Stimulated activated CD8-positive, alpha-beta memory T cell treated with anti-CD3 and anti-CD28 coated beads, Interleukin-2, amount 100 ng/mL, for 1 hour (primary cell): ENCODE results near the gene FAS.

Experiments
- DNase-seq, 2 donors: peaks; one replicate each; pipeline ENCODE4 v3.0.0-alpha.2; 2020; ENCODE audit warnings: low read depth in 2 of 2

The FAS gene

DNA sequence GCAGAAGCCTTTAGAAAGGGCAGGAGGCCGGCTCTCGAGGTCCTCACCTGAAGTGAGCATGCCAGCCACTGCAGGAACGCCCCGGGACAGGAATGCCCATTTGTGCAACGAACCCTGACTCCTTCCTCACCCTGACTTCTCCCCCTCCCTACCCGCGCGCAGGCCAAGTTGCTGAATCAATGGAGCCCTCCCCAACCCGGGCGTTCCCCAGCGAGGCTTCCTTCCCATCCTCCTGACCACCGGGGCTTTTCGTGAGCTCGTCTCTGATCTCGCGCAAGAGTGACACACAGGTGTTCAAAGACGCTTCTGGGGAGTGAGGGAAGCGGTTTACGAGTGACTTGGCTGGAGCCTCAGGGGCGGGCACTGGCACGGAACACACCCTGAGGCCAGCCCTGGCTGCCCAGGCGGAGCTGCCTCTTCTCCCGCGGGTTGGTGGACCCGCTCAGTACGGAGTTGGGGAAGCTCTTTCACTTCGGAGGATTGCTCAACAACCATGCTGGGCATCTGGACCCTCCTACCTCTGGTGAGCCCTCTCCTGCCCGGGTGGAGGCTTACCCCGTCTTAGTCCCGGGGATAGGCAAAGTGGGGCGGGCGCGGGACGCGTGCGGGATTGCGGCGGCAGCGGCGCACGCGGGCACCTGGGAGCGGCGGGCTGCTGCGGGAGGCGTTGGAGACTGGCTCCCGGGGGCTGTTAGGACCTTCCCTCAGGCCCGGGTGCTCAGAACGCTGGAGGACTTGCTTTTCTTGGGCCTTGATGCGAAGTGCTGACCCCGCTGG lies at the start of gene FAS:
TSS of gene FAS (plus strand) at position 415 of the 777 bp plus-strand sequence. CDS start at position 494, 79 bp downstream.
- DNase-seq: peak; percentile 41 to 57

DNA sequence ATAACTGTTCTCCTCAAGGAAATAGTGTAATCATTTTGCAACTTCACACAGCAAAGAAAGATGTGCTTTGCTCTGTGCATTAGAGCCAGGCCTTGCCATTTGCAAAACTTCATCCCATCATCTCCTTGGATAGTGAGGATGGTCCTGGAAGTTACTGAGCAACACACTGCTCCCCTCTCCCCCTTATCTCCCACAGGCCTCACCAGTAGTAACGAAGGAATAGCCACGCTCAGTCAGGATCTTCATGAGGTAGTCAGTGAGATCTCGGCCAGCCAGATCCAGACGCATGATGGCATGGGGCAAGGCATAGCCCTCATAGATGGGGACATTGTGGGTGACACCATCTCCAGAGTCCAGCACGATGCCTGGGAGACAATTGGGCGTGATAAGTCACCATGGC lies 49.6 kb upstream of the FAS start:
- no peak for DNase-seq

DNA sequence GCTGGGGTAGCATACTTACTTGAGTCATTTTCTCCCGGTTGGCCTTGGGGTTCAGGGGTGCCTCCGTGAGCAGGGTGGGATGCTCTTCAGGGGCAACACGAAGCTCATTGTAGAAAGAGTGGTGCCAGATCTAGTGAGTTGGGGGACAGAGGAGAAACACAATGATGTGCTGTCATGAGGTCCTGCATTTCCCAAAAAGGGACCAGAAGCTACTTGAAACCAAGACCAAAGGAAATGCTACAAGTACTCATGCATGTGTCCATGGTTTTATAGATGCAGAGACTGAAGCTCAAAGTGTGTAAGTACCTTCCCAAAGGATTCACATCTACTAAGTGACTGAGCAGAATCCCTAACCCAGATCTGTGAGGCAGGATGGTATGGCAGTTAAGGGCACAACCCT lies 46.8 kb upstream of the FAS start:
- no peak for DNase-seq

DNA sequence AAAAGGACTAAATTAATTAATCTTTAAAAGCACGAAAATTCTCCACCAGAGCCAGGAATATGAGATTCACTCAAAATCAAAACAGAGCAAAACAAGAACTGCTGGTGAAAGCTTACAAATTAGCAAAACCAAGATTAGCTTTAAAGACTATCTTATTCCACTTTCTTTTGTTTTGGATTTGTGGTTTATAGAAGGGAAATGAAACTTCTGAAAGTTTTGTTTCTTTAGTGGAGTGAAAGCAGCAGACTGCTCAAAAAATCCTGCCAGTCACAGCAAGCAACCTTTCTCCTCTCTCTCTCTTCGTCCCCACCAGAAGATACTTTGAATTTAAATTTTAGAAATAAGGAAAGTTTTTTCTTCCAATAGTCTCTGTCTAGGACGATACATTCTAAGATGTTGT lies 45.8 kb upstream of the FAS start:
- no peak for DNase-seq

DNA sequence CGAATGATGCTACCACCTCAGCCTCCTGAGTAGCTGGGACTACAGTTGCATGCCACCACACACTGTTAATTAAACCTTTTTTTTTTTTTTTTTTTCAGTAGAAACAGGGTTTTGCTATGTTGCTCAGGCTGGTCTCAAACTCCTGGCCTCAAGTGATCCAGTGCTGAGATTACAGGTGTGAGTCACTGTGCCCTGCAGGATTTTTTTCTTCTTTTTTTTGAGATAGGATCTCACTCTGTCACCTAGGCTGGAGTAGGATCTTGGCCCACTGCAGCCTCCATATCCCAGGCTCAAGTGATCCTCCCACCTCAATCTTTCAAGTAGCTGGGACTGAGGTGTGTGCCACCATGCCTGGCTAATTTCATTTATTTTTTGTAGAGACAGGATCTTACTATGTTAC lies 44.4 kb upstream of the FAS start:
- DNase-seq: no peak

DNA sequence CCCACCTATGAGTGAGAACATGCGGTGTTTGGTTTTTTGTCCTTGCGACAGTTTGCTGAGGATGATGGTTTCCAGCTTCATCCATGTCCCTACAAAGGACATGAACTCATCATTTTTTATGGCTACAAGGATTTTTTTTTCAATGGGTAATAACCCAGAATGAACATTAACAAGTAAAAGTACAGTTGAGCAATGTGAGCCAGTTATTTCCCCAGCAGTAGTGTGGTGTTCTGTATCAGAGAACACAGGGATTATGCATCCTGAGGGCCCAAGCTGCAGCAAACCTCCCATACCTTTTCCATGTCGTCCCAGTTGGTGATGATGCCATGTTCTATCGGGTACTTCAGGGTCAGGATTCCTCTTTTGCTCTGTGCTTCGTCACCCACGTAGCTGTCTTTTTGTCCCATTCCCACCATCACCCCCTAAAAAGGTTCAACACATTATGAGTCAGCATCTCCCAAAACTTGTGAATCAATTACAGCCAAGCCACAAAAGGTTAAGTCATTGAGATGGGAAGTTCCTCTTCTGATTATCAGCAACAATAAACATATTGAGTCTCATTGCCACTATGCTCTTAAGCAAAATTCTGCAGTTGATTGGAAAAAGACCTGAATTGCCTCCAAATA lies 43.5 kb upstream of the FAS start:
- DNase-seq: no peak

DNA sequence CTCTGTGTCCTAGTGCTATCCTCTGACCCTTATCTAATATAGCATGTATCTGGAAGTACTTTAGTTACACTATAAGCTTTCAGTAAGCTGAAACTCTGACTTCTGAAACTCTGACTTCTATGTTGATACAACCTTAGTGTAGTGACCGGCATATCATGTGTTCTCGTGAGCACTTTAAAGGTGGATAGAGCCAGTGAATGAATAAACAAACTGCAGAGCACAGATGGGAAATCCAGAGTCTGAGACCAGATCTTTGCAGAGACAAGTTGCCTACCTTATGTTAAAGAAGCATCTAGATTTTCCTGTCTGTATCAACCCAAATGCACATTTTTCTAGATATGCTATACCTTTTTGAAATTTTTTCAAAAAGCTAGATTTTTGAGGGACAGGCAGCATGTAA lies 41.5 kb upstream of the FAS start:
- DNase-seq: no peak

DNA sequence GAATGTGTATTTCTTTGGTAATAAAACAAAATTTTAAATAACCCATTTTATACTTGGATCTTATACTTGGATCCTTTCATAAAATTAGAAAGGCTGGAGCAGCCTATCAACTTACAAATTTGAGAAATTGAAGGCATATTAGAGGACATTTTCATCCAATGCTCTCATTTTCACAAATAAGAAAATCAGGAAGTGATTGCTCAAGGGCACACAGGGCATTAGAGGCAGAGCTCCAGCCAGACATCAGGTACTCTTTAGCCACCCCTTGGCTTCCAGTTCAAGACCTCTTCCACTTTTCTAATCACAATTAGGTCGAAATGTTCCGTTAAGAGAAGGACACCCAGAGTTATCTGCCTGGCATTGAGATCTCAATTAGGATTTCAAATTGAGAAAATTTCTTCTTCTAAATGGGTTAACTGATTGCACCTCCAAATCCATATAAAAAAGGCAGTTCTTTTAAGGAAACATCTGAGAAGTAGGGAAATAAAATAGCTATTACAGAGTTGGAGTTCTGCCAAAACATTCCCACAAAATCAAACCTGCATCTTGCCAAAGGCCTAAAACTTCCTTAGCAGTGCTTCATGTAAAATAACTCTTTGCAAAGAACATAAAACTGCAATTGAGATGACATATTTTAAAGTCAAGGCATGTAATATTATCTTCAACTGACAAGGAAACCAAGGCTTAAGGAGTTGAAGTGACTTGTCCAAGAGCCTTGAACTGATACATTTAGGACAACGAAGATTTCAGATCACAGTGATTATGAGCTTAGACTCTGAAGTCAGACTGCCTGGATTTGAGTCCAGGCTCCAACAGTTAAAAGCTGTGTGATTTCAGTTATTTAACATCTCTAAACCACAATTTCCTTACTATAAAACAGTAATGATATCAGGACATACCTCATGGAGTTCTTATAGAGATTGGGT lies 40.4 kb upstream of the FAS start:
- no peak for DNase-seq

DNA sequence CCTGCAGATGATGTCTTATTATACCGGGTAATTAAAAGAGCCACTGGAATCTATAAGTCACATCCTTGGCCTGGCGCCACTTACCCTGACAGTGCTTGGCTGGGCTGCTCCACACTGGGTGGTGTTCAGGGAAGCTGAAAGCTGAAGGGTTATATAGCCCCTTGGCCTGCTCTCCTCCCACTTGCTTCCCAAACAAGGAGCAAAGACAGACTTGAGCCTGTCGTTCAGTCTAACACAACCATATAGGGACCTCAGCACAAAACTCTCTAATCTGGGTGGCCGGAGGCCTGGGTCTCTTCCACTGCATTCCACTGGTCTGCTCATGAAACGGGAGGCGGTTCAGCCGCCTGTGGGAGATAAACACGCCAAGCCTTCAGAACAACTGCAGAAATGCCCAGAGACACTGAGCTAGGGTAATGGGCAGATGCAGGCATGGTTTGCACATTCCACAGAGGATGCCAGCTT lies 37.9 kb upstream of the FAS start, which contains the start of gene ACTA2:
TSS of gene ACTA2 (minus strand) at position 127 of the 465 bp plus-strand sequence. CDS start 3,843 bp downstream, outside the sequence.
- no peak for DNase-seq

DNA sequence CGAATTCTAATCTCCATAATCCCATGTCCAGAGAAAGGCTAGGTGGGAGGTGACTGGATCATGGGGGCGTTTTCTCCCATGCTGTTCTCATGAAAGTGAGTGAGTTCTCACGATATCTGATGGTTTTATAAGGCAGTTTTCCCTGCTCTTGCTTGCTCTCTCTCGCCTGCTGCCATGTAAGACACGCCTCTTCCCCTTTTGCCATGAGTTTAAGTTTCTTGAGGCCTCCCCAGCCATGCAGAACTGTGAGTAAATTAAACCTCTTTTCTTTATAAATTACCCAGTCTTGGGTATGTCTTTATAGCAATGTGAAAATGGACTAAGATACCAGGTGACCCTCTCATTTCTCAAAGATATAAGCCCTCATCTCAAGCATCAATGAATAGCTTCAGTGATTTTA lies 36.9 kb upstream of the FAS start:
- DNase-seq: no peak

DNA sequence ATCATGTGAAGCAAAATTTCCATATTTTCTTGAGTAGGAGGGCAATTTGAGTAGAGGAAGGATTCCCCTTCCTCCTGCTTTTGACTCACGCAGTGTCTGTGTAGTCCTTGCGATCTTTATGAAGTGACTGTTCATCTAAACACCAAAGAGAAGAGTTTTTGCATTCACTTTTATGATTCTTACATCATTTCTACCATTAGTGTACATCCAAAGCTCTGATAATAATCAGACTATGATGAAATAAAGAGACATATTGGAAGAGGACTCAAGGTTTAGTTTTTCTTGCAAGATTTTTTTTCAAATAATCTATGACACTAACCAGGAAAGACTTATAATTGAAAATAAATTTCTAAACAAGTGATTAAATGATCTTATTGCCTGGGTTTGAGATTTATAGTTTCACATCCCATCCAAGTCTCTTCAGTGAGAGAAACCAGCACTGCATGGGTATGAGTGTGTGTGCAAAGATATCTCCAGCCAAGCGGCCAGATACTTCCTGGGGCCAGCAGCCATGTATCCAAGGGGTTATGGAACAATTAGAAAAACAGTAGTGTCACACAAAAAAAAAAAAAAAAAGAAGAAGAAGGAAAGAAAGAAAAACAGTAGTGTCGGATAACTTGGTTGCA lies 36.0 kb upstream of the FAS start:
- no peak for DNase-seq

DNA sequence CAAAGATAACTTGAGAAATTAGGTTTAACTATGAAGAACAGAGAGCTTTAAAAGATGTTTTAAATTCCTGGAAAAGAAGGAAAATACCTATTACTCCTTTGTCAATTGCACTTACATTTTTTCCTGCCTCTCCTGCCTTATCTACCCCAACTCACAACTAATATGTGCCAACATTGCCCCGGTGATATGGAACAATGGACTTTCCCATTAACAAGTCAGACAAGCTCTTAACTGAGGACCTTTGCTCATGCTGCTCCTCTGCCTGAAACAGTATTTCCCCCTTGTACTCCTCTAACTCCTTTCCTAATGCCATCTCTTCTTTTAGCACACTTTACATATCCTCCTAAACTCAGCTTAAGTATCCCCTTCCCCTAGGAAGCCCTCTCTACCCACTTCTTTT lies 33.2 kb upstream of the FAS start:
- DNase-seq: no peak

DNA sequence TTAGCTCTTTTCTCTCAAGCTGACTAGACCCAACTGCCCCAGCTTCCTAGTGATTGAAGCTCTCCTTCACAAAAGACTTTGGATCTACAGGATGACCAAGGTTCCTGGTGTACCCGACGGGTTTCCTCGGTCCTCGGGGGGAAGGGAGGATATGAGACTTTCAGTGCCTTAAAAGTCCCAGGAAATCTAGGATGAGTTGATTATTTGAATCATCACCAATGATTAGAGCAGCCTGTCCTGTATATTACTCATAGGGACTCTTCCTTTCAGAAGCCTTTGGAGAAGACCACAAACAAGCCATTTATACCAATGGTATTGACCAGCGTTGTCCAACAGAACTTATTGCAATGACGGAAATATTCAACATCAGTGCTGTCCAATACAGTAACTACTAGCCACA lies 31.9 kb upstream of the FAS start:
- no peak for DNase-seq

DNA sequence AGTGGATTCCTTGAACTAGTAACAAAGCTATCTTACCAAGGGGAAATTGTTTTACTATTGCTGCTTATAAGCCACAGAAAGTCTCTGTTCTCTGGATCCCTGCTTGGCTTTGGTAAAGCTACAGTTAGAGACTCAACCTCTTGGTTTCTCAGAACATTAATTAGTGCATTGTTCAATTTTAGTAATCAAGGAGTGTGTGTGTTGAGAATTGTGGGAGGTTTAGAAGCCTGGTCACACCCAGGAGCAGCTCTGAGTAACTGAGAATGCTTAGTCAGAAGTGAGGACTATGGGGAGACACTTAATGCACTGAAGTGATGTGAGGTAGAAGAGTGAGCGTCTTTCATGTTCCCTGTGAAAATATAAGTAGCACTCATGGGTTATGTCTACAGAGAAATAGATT lies 29.8 kb upstream of the FAS start:
- no peak for DNase-seq

DNA sequence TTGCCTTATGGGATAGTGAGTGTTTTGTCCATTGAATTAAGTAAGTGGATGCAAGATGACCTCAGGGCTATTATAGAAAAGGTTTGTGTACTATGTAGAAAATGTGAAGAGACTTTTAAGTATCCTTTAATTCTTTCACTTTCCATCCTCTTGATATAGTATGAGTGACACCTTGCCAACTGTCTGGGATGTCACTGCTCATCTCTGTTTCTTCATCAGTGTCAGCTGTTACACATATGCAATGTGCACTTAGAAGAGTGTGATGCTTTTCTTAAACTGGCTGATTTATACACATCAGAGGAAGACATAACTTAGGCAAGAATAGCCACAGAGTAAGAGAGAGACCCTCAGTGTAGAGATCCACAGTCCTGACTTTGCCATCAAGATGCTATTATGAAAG lies 29.3 kb upstream of the FAS start:
- no peak for DNase-seq

DNA sequence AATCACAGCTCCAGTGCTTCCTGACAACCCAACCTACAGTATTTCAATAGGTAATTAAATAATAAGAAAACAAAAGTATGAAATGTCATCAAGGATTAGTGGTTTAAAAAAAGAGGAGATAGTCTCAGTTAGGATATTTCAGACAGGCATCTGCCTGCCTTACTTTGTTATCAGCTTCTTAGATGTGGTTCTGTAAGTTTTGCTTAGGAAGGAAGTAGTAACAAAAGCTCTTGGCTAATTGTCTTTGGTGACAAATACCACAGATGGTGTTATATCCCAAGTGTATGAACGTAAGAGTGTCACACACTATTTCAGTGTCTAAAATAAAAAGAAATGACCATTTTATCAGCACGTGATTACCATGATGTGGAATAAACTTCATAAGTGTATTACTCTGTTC lies 28.3 kb upstream of the FAS start:
- no peak for DNase-seq

DNA sequence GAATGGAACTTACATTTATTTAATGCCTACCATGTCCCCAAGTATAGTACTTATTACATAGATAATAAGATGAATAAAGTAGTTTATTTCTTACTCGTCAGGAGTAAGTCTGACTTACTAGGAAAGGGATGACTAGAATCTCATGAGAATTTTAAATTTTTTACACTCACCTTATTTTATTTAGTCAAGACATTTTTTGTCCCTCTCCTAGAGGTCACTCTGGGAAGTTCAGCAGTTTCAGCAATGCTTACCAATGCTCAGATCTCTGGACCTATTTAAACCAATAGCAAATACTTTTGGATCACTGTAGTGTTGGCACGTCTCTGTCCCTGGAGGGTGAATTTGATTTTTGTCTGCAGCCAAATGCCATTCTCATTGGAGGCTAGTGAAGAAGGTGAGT lies 27.3 kb upstream of the FAS start:
- DNase-seq: no peak

DNA sequence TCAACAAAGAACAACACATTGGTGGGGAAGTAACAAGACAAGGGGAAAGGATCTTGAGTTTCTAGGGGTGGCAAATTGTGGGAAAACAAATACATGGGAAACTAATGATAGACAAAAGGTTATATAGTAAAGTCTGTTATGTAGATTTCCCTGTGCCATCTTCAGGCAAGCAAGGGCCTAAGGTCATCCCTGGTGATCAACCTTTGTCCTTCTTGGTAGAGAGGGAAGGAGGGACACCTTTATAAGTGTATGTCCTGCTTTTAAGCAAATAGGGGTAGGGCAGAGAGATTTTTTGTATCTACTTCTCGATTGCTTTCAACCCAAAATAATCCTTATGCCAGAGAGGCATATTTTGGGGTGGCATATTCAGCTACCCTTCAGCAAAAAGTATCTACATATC lies 26.2 kb upstream of the FAS start:
- no peak for DNase-seq

DNA sequence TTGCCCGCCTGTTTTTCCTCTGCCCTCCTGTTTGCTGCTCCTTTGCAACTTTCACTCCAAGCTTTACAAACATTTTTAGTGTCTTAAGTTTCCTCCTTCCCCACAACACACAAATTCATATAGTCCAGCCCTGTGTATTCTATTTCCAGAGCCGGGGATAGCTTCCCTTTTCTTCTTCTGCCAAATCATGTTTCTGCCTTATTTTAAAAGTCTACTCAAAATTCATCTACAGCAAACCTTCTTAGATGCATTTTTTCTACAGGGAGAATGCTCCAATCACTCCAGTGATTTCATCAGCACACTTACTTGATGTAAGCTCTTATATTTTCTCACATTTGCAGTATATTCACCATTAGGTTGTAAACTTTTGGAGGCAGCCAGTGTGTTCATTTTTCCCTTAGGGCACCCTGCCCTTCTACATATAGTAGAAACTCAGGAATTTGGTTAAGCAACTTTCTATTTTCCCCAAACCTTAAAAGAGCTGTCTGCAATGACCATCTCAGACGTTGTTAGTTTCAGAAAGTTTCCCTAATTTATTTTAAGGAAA lies 25.7 kb upstream of the FAS start:
- no peak for DNase-seq

DNA sequence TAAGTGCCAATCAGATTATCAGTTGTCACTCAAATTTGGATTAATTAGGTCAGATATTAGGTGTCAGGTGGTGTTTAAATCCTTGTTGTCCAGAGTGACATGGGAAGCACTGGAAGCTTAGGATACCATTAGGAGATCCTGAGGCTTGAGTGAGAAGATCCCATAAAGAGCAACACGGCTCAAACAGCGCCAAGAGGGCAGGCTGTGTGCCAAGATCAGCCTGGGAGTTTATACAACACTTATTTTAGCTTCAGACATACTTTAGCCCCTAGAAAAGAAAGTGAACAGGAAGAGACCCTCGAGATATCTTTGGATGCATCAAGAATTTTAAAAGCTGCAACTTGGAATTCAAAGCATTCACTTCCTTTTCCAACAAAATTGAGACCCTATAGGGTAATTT lies 23.8 kb upstream of the FAS start:
- DNase-seq: no peak

DNA sequence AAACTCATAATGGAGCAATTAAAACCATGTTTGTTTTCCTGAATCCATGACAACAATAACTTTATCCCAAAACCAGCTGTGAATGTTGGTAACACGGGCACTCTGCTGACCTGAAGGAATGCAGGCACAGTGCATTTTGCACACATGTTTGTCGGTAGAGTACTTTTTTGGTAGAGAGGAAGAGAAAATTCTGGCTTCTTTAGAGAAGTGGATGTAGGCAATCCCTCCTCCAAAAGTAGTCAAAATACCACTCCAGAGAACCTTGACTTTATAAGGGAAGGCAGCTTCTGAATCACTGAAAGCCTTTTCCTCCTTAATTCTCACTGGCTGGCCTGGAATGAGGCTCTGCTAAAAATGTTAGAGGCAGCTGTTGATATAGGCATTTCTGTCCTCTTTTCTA lies 22.2 kb upstream of the FAS start:
- no peak for DNase-seq
